ENCODE measurements around the gene MARCHF4. TPM values are rescaled to one million over a fixed set of nuclear protein-coding genes. Genes with fewer than 3 reads are reported as not detected.

Gene MARCHF4
- total and polyA plus RNA-seq, 2 donors (not counting 3 experiments of a cell fraction or from before 2014, with no cell fraction given): 11.7 to 21.5 TPM

DNA sequence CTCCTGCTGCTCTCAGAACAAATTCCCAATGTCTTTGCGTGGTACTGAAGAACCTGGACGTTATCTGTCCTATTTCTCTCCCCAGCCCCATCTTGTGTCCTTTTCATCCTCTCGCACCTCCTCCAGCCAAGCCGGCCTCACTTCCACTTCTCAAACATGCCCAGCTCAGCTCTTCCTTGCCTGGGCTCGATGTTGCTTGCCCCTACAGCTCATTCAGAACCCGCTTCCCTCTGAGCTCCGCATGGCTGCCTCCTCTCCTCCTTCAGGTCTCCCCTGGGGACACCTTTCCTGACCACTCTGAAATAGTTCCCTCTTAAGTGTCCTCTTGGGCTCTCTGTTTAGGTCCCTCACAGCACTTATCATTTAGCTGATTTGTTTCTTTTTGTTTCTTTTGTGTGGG lies 33.3 kb upstream of the MARCHF4 start:
- no peaks in the 10 kb centered on the region for H3K36me3 ChIP-seq (ENCODE audit: control insufficient read depth in 2 of 2, extremely low read depth in 1 of 2, insufficient read depth in 2 of 2, low read length in 2 of 2)
- H3K9me3 ChIP-seq (replicated peaks; ENCODE audit: control insufficient read depth, insufficient read depth, low read length): no peaks in the 10 kb centered on the region
- no peak for FAIRE-seq
- no peak for DNase-seq (ENCODE audit: low read depth, low spot score)
- no peaks in the 10 kb centered on the region for H3K4me1 ChIP-seq (ENCODE audit: control insufficient read depth, extremely low read depth, insufficient read depth, low read length)
- dilution Hi-C loops (cut with MboI; ENCODE audit: extremely low pct_ligation_motif_present, low sequenced_read_pairs) (no loop called here), intact Hi-C loops (cut with micrococcal nuclease) (loop anchor here (2.0 kb wide), 1 partner anchor 183 kb away; no protein-coding TSS in a partner anchor)
- TF ChIP-seq CTCF (IDR thresholded peaks at IDR 0.05; ENCODE audit: extremely low read depth in 1 of 2, insufficient read depth in 1 of 2, low read depth in 1 of 2, low read length in 2 of 2) (no peak), POLR2AphosphoS5 (IDR thresholded peaks at IDR 0.05; ENCODE audit: insufficient read depth, low read depth, low read length) (no peak), MYC (IDR thresholded peaks at IDR 0.05; ENCODE audit: low read depth, low read length) (no peak), EZH2 (IDR thresholded peaks at IDR 0.05; ENCODE audit: borderline replicate concordance, low read depth, low read length, severe bottlenecking) (no peak), POLR2A (IDR thresholded peaks at IDR 0.05; ENCODE audit: low read depth, low read length) (no peak), JUN (IDR thresholded peaks at IDR 0.05; ENCODE audit: borderline replicate concordance, insufficient read depth, insufficient read length, low read depth) (no peak), GATA2 (IDR thresholded peaks at IDR 0.05; ENCODE audit: insufficient read depth, insufficient read length, low read depth, low read length) (no peak), FOS (IDR thresholded peaks at IDR 0.05; ENCODE audit: borderline replicate concordance, insufficient read depth, low read length) (no peak)
- TF ChIP-seq, protein P1, sequence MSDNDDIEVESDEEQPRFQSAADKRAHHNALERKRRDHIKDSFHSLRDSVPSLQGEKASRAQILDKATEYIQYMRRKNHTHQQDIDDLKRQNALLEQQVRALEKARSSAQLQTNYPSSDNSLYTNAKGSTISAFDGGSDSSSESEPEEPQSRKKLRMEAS (IDR thresholded peaks at IDR 0.05; ENCODE audit: insufficient read depth, insufficient read length): no peak
- no peak overlapping the region for H3K4me2 ChIP-seq (ENCODE audit: insufficient read depth, low read length)
- H3K9me1 ChIP-seq (replicated peaks; ENCODE audit: control insufficient read depth, extremely low read depth, insufficient read depth, low read length): no peaks in the 10 kb centered on the region
- H2AFZ ChIP-seq (ENCODE audit: low read depth, low read length): no peak overlapping the region
- no peak overlapping the region for H3K4me3 ChIP-seq (replicated peaks in 1 of 3; ENCODE audit: insufficient read depth in 1 of 3, low read depth in 1 of 3, low read length in 3 of 3)
- no peak overlapping the region for H3K27ac ChIP-seq (ENCODE audit: insufficient read depth, low read depth, low read length)
- no TSS peak for BruUV-seq (replicated peaks)
- ChIA-PET CTCF (interaction anchor here (0.6 to 6.0 kb wide), 11 partner anchors 10 to 257 kb away, joined by 3 to 52 read pairs (median 3); partner anchors contain the start of gene MARCHF4), POLR2A (no interaction called here)
- no peak overlapping the region for H3K9ac ChIP-seq (replicated peaks; ENCODE audit: extremely low read depth, insufficient read depth, low read length)
- no peaks in the 10 kb centered on the region for H3K27me3 ChIP-seq (ENCODE audit: control insufficient read depth in 2 of 2, insufficient read depth in 2 of 2, low read length in 2 of 2)
- H3K79me2 ChIP-seq (ENCODE audit: control insufficient read depth, insufficient read depth, low read length): no peaks in the 10 kb centered on the region
- H4K20me1 ChIP-seq (replicated peaks; ENCODE audit: control insufficient read depth, extremely low read depth, insufficient read depth, low read length): no peaks in the 10 kb centered on the region

All from endothelial cell of umbilical vein (primary cell).